Keratinocyte (primary cell): ENCODE data around the gene SLX1A. TPM values are rescaled to one million over a fixed set of nuclear protein-coding genes. Genes with fewer than 3 reads are reported as not detected.
A peak's percentile ranks its signal among the peaks of the same experiment; 100 is the strongest.

ENCODE experiments used
- DNase-seq: peaks from one replicate; pipeline ENCODE4 v3.0.0-alpha.2; 2011; ENCODE audit warnings: low read depth, missing footprints, low spot score
- FAIRE-seq: peaks from 2 replicates; lab custom pipeline; 2011; peaks lifted over from hg19 to GRCh38; lab: Jason Lieb, UNC
- H2AFZ ChIP-seq: 2 replicates; pipeline ENCODE4 v1.6.0; 2012; ENCODE audit warnings: low read length, control low read depth, inconsistent platforms; ENCODE audit not compliant: control insufficient read depth
- H3K27ac ChIP-seq: 2 replicates; pipeline ENCODE4 v1.5.1; 2011; ENCODE audit warnings: low read length; ENCODE audit not compliant: control insufficient read depth, insufficient read depth
- H3K27me3 ChIP-seq: 3 replicates; pipeline ENCODE4 v1.6.0; 2011; ENCODE audit warnings: low read length; ENCODE audit not compliant: control insufficient read depth, insufficient read depth; ENCODE audit errors: extremely low read depth
- H3K36me3 ChIP-seq, 2 experiments: 2 replicates in 1 of 2; 3 replicates in 1 of 2; pipeline ENCODE4 v1.5.1; 2011; ENCODE audit warnings: low read length in 2 of 2, mild to moderate bottlenecking in 1 of 2; ENCODE audit not compliant: control insufficient read depth in 2 of 2, insufficient read depth in 2 of 2; ENCODE audit errors: extremely low read depth in 1 of 2
- H3K4me1 ChIP-seq: 3 replicates; pipeline ENCODE4 v1.5.1; 2011; ENCODE audit warnings: low read length; ENCODE audit not compliant: control insufficient read depth, insufficient read depth; ENCODE audit errors: extremely low read depth
- H3K4me2 ChIP-seq: 3 replicates; pipeline ENCODE4 v1.6.0; 2011; ENCODE audit warnings: low read depth, low read length; ENCODE audit not compliant: control insufficient read depth, insufficient read depth; ENCODE audit errors: extremely low read depth
- H3K4me3 ChIP-seq, 3 experiments: fragments of 200-600 bp in 1 of 3; sonication (generic) in 1 of 3; 2 replicates in 2 of 3; 3 replicates in 1 of 3; pipeline ENCODE4 v1.5.1; 2011 to 2016; ENCODE audit warnings: low read length in 3 of 3, mild to moderate bottlenecking in 3 of 3, control low read depth in 2 of 3, inconsistent platforms in 1 of 3, low read depth in 1 of 3, mixed read lengths in 1 of 3, mixed run types in 1 of 3, moderate library complexity in 1 of 3; ENCODE audit not compliant: control insufficient read depth in 2 of 3, insufficient read depth in 2 of 3; ENCODE audit errors: extremely low read depth in 1 of 3
- H3K79me2 ChIP-seq: 2 replicates; pipeline ENCODE4 v1.6.0; 2012; ENCODE audit warnings: low read length; ENCODE audit not compliant: control insufficient read depth, insufficient read depth
- H3K9ac ChIP-seq: 3 replicates; pipeline ENCODE4 v1.6.0; 2011; ENCODE audit warnings: low read length; ENCODE audit not compliant: control insufficient read depth, insufficient read depth; ENCODE audit errors: extremely low read depth
- H3K9me1 ChIP-seq: 3 replicates; pipeline ENCODE4 v1.6.0; 2011; ENCODE audit warnings: low read length; ENCODE audit not compliant: control insufficient read depth, insufficient read depth; ENCODE audit errors: extremely low read depth
- H3K9me3 ChIP-seq: 2 replicates; pipeline ENCODE4 v1.5.1; 2012; ENCODE audit warnings: low read depth, low read length; ENCODE audit not compliant: control insufficient read depth
- H4K20me1 ChIP-seq: 3 replicates; pipeline ENCODE4 v1.6.0; 2011; ENCODE audit warnings: low read length; ENCODE audit not compliant: control insufficient read depth, insufficient read depth; ENCODE audit errors: extremely low read depth
- CTCF ChIP-seq, 3 experiments: IDR thresholded peaks in 1 of 3; conservative IDR thresholded peaks in 1 of 3; optimal IDR thresholded peaks in 1 of 3; 2 replicates in 2 of 3; 3 replicates in 1 of 3; pipeline versions ENCODE3 to v1.5.1; 2011; ENCODE audit warnings: low read length in 3 of 3, mild to moderate bottlenecking in 3 of 3, moderate library complexity in 2 of 3, control low read depth in 1 of 3, inconsistent platforms in 1 of 3; ENCODE audit not compliant: insufficient read depth in 2 of 3; ENCODE audit errors: extremely low read depth in 1 of 3
- EZH2 ChIP-seq: IDR thresholded peaks from one replicate; pipeline ENCODE4 v1.6.1; 2012; ENCODE audit warnings: inconsistent platforms, mild to moderate bottlenecking, low read length, moderate library complexity
- dilution Hi-C: fragments of 300-500 bp; cut with MboI; formaldehyde crosslinking; loops from one replicate; pipeline ENCODE4 v1.7.0; 2020; ENCODE audit warnings: low sequenced_read_pairs; ENCODE audit not compliant: extremely low pct_ligation_motif_present
- polyA plus RNA-seq, 5 experiments: library from polyadenylated mRNA; depleted of rRNA in 3 of 5; stranded (reverse) in 3 of 5; stranded (forward) in 1 of 5; unstranded in 1 of 5; fragments of >200 nt; gene quantifications; 1 replicate in 1 of 5; 2 replicates in 3 of 5; 3 replicates in 1 of 5; pipeline versions ENCODE4 v1.2.1 to v1.2.3, GENCODE V29; 2011 to 2012; ENCODE audit warnings: missing spikeins in 2 of 5, low read depth in 1 of 5, low replicate concordance in 1 of 5

Gene SLX1A
- polyA plus RNA-seq, 1 donor (not counting 4 experiments of a cell fraction or from before 2014, with no cell fraction given), result 5.4 TPM

- DNase-seq, result peak; percentile 7
- dilution Hi-C loops, result no loop called here
- no peaks in the 10 kb centered on the region for H4K20me1 ChIP-seq
- no peak within 1 kb of the TSS for H3K27ac ChIP-seq
- peaks cover 3% of the 10 kb centered on the region for H3K4me1 ChIP-seq
- no peaks in the 10 kb centered on the region for H3K9me3 ChIP-seq
- no peak for FAIRE-seq
- H3K9me1 ChIP-seq, result no peaks in the 10 kb centered on the region
- H3K27me3 ChIP-seq, result no peaks in the 10 kb centered on the region
- TF ChIP-seq CTCF (optimal IDR thresholded peaks at IDR 0.05 in 1 of 3, IDR thresholded peaks at IDR 0.05 in 1 of 3, conservative IDR thresholded peaks at IDR 0.05 in 1 of 3; ENCODE audit: extremely low read depth in 1 of 3, insufficient read depth in 2 of 3, low read length in 3 of 3), result no peak
- no peak for TF ChIP-seq EZH2
- H3K79me2 ChIP-seq, result no peaks in the 10 kb centered on the region
- H3K4me2 ChIP-seq, result peak within 1 kb of the TSS; percentile 80
- peak within 1 kb of the TSS; percentile 87 for H2AFZ ChIP-seq
- H3K4me3 ChIP-seq, result peak within 1 kb of the TSS; percentile 36 to 61 (median 60)
- H3K9ac ChIP-seq, result peak within 1 kb of the TSS; percentile 22
- H3K36me3 ChIP-seq, result no peaks in the 10 kb centered on the region
These were observed 10.2 kb upstream of the SLX1A start, which contains the start of gene CORO1A for GRCh38 chr16:30183233-30184095. Gene CORO1A (plus strand): TSS chr16:30183602. CDS start chr16:30185210, 1,608 bp downstream.

- Histone ChIP-seq H2AFZ (no peak overlapping the region), H3K27ac (no peak overlapping the region), H3K9me3 (no peaks in the 10 kb centered on the region), H3K4me1 (peaks cover 3% of the 10 kb centered on the region), H3K9ac (no peak overlapping the region), H4K20me1 (no peaks in the 10 kb centered on the region), H3K4me3 (peak overlapping the region in 2 of 3 experiments; percentile 16 to 60), H3K79me2 (no peaks in the 10 kb centered on the region), H3K9me1 (no peaks in the 10 kb centered on the region), H3K4me2 (peak overlapping the region; percentile 80), H3K36me3 (no peaks in the 10 kb centered on the region), H3K27me3 (no peaks in the 10 kb centered on the region)
- dilution Hi-C loops, result no loop called here
- TF ChIP-seq EZH2 (no peak), CTCF (optimal IDR thresholded peaks at IDR 0.05 in 1 of 3, IDR thresholded peaks at IDR 0.05 in 1 of 3, conservative IDR thresholded peaks at IDR 0.05 in 1 of 3; ENCODE audit: extremely low read depth in 1 of 3, insufficient read depth in 2 of 3, low read length in 3 of 3) (no peak)
- DNase-seq (no peak), FAIRE-seq (no peak)
These were observed 9.4 kb upstream of the SLX1A start for GRCh38 chr16:30184096-30184890.
